Measurements from ENCODE around the gene CACNA1S.

CACNA1S gene

DNA sequence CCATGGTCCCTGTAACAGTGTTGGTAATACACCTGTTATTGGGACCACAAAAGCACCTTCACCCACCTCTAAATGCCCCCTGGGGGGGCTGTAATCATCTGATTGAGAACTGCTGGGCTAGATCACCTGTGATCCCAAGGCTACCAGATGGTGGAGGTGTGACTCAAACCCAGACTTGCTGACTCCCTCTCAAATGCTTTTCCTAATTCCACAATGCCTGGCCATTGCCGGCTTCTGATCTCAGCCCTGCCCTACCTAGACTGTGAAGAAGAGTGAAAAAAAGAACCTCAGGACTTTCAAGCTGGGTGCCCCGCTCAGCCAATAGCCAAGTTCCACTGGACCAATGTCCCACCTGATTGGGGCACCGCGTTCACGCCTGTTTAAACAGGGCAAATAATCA, 32.5 kb upstream of the CACNA1S start:
- H3K9me3 ChIP-seq (ENCODE audit: low read length), result no peaks in the 10 kb centered on the region
- no peaks in the 10 kb centered on the region for H3K27me3 ChIP-seq (ENCODE audit: insufficient read depth, low read length)
- peaks cover 98% of the 10 kb centered on the region for H3K36me3 ChIP-seq (ENCODE audit: insufficient read depth, low read length)
- no peak overlapping the region for H3K4me3 ChIP-seq (ENCODE audit: low read length)
- no peak overlapping the region for H2AFZ ChIP-seq (ENCODE audit: low read depth, low read length)
- no peaks in the 10 kb centered on the region for H3K4me1 ChIP-seq (ENCODE audit: insufficient read depth, low read length)

GRCh38 chr1:201143726-201144635, 31.8 kb upstream of the CACNA1S start:
- Histone ChIP-seq H3K27me3 (ENCODE audit: insufficient read depth, low read length) (no peaks in the 10 kb centered on the region), H3K4me1 (ENCODE audit: insufficient read depth, low read length) (no peaks in the 10 kb centered on the region), H3K9me3 (ENCODE audit: low read length) (no peaks in the 10 kb centered on the region), H3K36me3 (ENCODE audit: insufficient read depth, low read length) (peaks cover 98% of the 10 kb centered on the region), H3K4me3 (ENCODE audit: low read length) (no peak overlapping the region), H2AFZ (ENCODE audit: low read depth, low read length) (no peak overlapping the region)

- Histone ChIP-seq H3K4me1 (ENCODE audit: insufficient read depth, low read length) (no peaks in the 10 kb centered on the region), H3K4me3 (ENCODE audit: low read length) (no peak overlapping the region), H3K9me3 (ENCODE audit: low read length) (no peaks in the 10 kb centered on the region), H3K36me3 (ENCODE audit: insufficient read depth, low read length) (peaks cover 97% of the 10 kb centered on the region), H3K27me3 (ENCODE audit: insufficient read depth, low read length) (no peaks in the 10 kb centered on the region), H2AFZ (ENCODE audit: low read depth, low read length) (no peak overlapping the region)
Observed at GRCh38 chr1:201142849-201143725, 30.9 kb upstream of the CACNA1S start.

DNA sequence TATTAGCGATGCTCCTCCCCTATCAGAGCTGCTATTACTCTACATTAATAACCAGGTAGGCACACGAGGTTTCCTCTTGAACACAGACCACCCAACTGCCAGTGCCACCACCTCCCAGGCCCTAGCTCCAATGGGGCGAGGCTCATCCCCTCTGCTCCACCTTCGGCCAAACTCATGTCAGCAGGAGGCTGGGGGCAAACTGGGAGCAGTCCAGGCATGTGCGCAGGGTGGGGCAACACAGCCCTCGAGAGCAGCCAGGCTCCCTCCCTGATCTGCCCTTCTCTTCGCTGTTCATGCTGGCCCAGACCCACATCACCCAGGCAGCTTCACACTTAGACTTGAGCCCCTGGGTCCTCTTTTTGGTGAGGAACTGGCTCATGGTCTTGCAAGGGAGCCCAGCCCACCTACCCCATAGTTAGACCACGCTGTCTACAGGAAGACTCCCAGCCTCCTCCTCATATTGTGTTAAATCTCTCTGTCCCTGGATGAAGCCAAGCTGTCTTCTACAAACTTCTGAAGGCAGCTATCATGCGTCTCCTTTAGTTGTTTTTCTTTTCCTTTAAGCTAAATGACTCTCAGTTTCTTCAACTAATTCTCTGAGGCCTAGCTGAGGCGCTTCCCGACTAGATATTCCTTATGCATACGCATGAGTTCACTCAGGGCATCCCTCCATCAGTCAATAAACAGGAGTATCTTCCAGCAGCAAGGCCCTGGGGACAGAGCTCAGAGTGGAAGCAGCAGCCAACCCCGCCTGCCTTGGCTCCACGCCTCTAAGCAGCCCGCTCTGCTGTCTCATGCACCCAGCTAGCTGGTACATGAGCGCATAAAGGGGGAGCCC, 30.0 kb upstream of the CACNA1S start:
- Histone ChIP-seq H3K4me1 (ENCODE audit: insufficient read depth, low read length) (no peaks in the 10 kb centered on the region), H3K9me3 (ENCODE audit: low read length) (no peaks in the 10 kb centered on the region), H3K36me3 (ENCODE audit: insufficient read depth, low read length) (peaks cover 97% of the 10 kb centered on the region), H2AFZ (ENCODE audit: low read depth, low read length) (no peak overlapping the region), H3K4me3 (ENCODE audit: low read length) (no peak overlapping the region), H3K27me3 (ENCODE audit: insufficient read depth, low read length) (no peaks in the 10 kb centered on the region)

DNA sequence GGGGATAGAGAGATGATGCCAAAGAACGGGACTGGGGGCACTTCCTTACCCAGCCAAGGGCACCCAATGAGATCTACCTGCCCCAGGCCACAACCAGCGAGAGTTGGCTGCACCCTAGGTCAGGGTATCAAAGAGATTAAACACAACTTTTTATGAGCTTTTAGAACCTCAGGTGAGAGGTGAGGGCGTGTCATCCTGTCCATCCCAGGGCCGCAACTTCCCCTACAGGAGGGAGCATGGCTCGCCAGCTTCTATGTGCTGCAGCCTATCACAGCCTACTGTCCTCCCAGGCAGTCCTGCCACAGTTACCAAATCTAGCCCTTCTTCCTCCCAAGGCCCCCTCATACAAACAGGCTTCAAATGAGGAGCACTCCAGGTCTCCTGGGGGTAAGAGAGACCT, 29.2 kb upstream of the CACNA1S start:
- no peak overlapping the region for H2AFZ ChIP-seq (ENCODE audit: low read depth, low read length)
- peaks cover 97% of the 10 kb centered on the region for H3K36me3 ChIP-seq (ENCODE audit: insufficient read depth, low read length)
- no peak overlapping the region for H3K4me3 ChIP-seq (ENCODE audit: low read length)
- no peaks in the 10 kb centered on the region for H3K27me3 ChIP-seq (ENCODE audit: insufficient read depth, low read length)
- H3K4me1 ChIP-seq (ENCODE audit: insufficient read depth, low read length), result no peaks in the 10 kb centered on the region
- H3K9me3 ChIP-seq (ENCODE audit: low read length), result no peaks in the 10 kb centered on the region

DNA sequence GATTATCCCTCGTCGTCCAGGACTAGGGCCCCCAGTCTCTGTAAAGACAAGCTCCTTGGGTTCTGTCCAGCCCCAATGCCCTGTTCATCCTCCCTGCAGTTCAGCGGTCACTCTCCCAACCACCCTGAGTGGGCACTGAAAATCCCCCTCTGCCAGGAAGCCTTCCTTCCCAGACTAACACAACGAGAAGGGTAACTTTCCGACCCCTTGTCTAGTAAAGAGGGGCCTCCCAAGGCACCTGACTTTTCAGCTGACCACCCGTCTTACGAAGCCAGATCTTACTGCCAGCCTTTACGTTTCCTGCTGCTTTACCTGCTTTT, 28.7 kb upstream of the CACNA1S start:
- no peak overlapping the region for H2AFZ ChIP-seq (ENCODE audit: low read depth, low read length)
- no peak overlapping the region for H3K4me3 ChIP-seq (ENCODE audit: low read length)

DNA sequence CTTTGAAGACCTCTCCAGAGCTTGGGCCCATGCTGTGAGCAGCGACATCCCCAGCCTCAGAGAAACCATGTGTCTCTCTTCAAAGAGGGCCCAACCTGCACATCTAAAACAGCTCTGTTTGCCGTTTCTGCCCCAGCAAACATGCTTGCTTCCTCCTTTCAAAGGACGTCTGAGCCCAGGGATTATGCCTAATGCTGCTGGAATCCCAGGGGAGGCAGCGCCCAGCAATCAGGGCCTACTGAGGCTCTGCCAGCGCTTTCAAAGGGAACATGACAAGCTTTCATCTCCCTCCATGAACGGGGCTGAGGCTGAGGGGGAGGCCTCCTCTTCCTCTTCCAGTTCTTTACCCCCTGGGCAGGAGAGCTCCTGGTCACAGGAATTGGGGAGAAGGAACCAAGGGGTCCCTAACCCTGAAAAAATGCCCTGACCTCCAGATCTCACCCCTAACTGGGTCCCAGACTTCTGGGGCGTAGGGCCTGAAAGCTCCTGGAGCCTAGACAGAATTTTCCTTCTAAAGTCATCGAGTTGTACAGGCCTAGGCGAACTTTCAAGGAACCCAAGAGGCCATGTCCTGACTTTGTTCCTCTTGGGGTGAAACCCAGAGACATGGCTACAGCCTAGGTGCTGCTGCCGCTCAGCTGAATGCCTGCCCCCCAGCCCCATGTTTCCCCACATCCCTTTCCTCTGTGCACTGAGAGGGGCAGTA, 28.2 kb upstream of the CACNA1S start:
- Histone ChIP-seq H3K36me3 (ENCODE audit: insufficient read depth, low read length) (peaks cover 96% of the 10 kb centered on the region), H3K4me1 (ENCODE audit: insufficient read depth, low read length) (no peaks in the 10 kb centered on the region), H2AFZ (ENCODE audit: low read depth, low read length) (no peak overlapping the region), H3K4me3 (ENCODE audit: low read length) (no peak overlapping the region), H3K27me3 (ENCODE audit: insufficient read depth, low read length) (no peaks in the 10 kb centered on the region), H3K9me3 (ENCODE audit: low read length) (no peaks in the 10 kb centered on the region)

More for the DNA sequence above, 28.7 kb upstream of the CACNA1S start:
- no peaks in the 10 kb centered on the region for H3K4me1 ChIP-seq (ENCODE audit: insufficient read depth, low read length)
- peaks cover 96% of the 10 kb centered on the region for H3K36me3 ChIP-seq (ENCODE audit: insufficient read depth, low read length)
- no peaks in the 10 kb centered on the region for H3K9me3 ChIP-seq (ENCODE audit: low read length)
- H3K27me3 ChIP-seq (ENCODE audit: insufficient read depth, low read length), result no peaks in the 10 kb centered on the region

DNA sequence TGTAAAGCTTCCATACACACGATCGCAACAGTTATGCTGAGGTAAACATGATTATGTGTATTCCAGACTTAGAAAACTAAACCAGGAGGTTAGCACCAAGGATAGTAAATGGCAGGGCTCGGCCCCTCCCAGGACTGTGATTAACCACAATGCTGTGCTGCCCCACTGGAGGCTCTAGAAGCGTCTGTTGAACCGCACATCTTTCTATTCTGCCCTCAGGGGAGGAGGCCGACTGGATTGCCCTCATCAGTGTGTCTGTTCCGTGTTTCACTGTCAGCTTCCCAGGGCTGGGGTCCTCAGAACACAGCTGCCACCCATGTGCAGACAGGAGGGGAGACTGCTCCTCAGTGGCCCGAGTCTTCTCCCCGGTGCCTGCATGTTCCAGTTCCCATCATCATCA, 27.5 kb upstream of the CACNA1S start:
- Histone ChIP-seq H3K4me3 (ENCODE audit: low read length) (no peak overlapping the region), H2AFZ (ENCODE audit: low read depth, low read length) (no peak overlapping the region), H3K36me3 (ENCODE audit: insufficient read depth, low read length) (peaks cover 96% of the 10 kb centered on the region), H3K9me3 (ENCODE audit: low read length) (no peaks in the 10 kb centered on the region), H3K27me3 (ENCODE audit: insufficient read depth, low read length) (no peaks in the 10 kb centered on the region), H3K4me1 (ENCODE audit: insufficient read depth, low read length) (no peaks in the 10 kb centered on the region)

DNA sequence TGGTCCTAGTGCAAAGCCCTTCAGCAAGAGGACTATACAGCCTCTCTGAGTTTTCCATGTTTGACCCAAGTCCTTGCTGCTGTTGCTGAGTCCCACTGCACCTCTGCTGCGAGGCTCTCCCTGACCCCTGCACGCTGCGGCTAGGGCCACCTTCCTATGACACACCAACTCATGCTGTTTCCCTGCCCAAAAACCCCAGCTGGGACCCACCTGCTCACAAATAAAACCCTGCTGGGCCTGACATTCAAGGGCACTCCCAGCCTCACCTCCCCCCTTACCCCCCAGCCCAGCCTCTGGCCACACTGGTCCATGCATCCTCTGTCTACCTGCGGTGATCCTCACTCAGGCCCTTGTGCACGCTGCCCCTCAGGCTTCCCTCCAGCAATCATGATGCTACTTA, 27.1 kb upstream of the CACNA1S start:
- H3K4me1 ChIP-seq (ENCODE audit: insufficient read depth, low read length), result no peaks in the 10 kb centered on the region
- H2AFZ ChIP-seq (ENCODE audit: low read depth, low read length), result no peak overlapping the region
- H3K9me3 ChIP-seq (ENCODE audit: low read length), result no peaks in the 10 kb centered on the region
- no peak overlapping the region for H3K4me3 ChIP-seq (ENCODE audit: low read length)
- peaks cover 96% of the 10 kb centered on the region for H3K36me3 ChIP-seq (ENCODE audit: insufficient read depth, low read length)
- no peaks in the 10 kb centered on the region for H3K27me3 ChIP-seq (ENCODE audit: insufficient read depth, low read length)

- Histone ChIP-seq H3K4me1 (ENCODE audit: insufficient read depth, low read length) (no peaks in the 10 kb centered on the region), H3K9me3 (ENCODE audit: low read length) (no peaks in the 10 kb centered on the region), H3K36me3 (ENCODE audit: insufficient read depth, low read length) (peaks cover 91% of the 10 kb centered on the region), H3K4me3 (ENCODE audit: low read length) (no peak overlapping the region), H3K27me3 (ENCODE audit: insufficient read depth, low read length) (no peaks in the 10 kb centered on the region), H2AFZ (ENCODE audit: low read depth, low read length) (no peak overlapping the region)
Observed at GRCh38 chr1:201138311-201138840, 26.1 kb upstream of the CACNA1S start.

- H3K4me3 ChIP-seq (ENCODE audit: low read length), result no peak overlapping the region
- H3K27me3 ChIP-seq (ENCODE audit: insufficient read depth, low read length), result no peaks in the 10 kb centered on the region
- no peak overlapping the region for H2AFZ ChIP-seq (ENCODE audit: low read depth, low read length)
- peaks cover 85% of the 10 kb centered on the region for H3K36me3 ChIP-seq (ENCODE audit: insufficient read depth, low read length)
- no peaks in the 10 kb centered on the region for H3K4me1 ChIP-seq (ENCODE audit: insufficient read depth, low read length)
- H3K9me3 ChIP-seq (ENCODE audit: low read length), result no peaks in the 10 kb centered on the region
Observed at GRCh38 chr1:201137579-201138310, 25.5 kb upstream of the CACNA1S start.

- Histone ChIP-seq H2AFZ (ENCODE audit: low read depth, low read length) (no peak overlapping the region), H3K4me1 (ENCODE audit: insufficient read depth, low read length) (no peaks in the 10 kb centered on the region), H3K9me3 (ENCODE audit: low read length) (no peaks in the 10 kb centered on the region), H3K27me3 (ENCODE audit: insufficient read depth, low read length) (no peaks in the 10 kb centered on the region), H3K4me3 (ENCODE audit: low read length) (no peak overlapping the region), H3K36me3 (ENCODE audit: insufficient read depth, low read length) (peaks cover 77% of the 10 kb centered on the region)
Observed at GRCh38 chr1:201137024-201137392, 24.8 kb upstream of the CACNA1S start.
